GM18505 (cell line): ENCODE measurements around the gene CORO7.

Experiments
- ATAC-seq: cut with Tn5 transposase; IDR thresholded peaks from one replicate; pipeline ENCODE4 v1.9.1; 2021; ENCODE audit not compliant: unreplicated experiment
- POLR2A ChIP-seq: IDR thresholded peaks from 4 replicates; pipeline ENCODE4 v1.6.1; 2011; ENCODE audit warnings: borderline replicate concordance; ENCODE audit not compliant: insufficient read depth, insufficient read length; ENCODE audit errors: extremely low read depth

Gene CORO7

GRCh38 chr16:4416200-4417032 lies at the start of gene CORO7:
TSS of gene CORO7 (minus strand) at chr16:4416596. CDS start at chr16:4416518, 78 bp downstream.
- peak; percentile 77 for TF ChIP-seq POLR2A
- ATAC-seq: peak; percentile 67

GRCh38 chr16:4463522-4464163 lies 47.2 kb upstream of the CORO7 start:
- no peak for TF ChIP-seq POLR2A
- no peak for ATAC-seq

- TF ChIP-seq POLR2A: no peak
- ATAC-seq: no peak
Observed at GRCh38 chr16:4461250-4462085, 45.1 kb upstream of the CORO7 start.

GRCh38 chr16:4460936-4461249 lies 44.5 kb upstream of the CORO7 start:
- ATAC-seq: no peak
- no peak for TF ChIP-seq POLR2A

- no peak for ATAC-seq
- no peak for TF ChIP-seq POLR2A
Observed at GRCh38 chr16:4455951-4456350, 39.6 kb upstream of the CORO7 start.

GRCh38 chr16:4455081-4455480 lies 38.7 kb upstream of the CORO7 start:
- no peak for ATAC-seq
- TF ChIP-seq POLR2A: no peak

- no peak for ATAC-seq
- TF ChIP-seq POLR2A: no peak
Observed at GRCh38 chr16:4454623-4455022, 38.2 kb upstream of the CORO7 start.

- no peak for ATAC-seq
- no peak for TF ChIP-seq POLR2A
Observed at GRCh38 chr16:4452674-4453073, 36.3 kb upstream of the CORO7 start.

- no peak for TF ChIP-seq POLR2A
- no peak for ATAC-seq
Observed at GRCh38 chr16:4450931-4451519, 34.6 kb upstream of the CORO7 start.

- no peak for TF ChIP-seq POLR2A
- no peak for ATAC-seq
Observed at GRCh38 chr16:4450430-4450829, 34.0 kb upstream of the CORO7 start.

GRCh38 chr16:4443986-4444385 lies 27.6 kb upstream of the CORO7 start:
- no peak for TF ChIP-seq POLR2A
- no peak for ATAC-seq

GRCh38 chr16:4443271-4443670 lies 26.9 kb upstream of the CORO7 start:
- no peak for ATAC-seq
- TF ChIP-seq POLR2A: no peak

- TF ChIP-seq POLR2A: no peak
- ATAC-seq: no peak
Observed at GRCh38 chr16:4442371-4442770, 26.0 kb upstream of the CORO7 start.

GRCh38 chr16:4437366-4437765 lies 21.0 kb upstream of the CORO7 start:
- no peak for ATAC-seq
- no peak for TF ChIP-seq POLR2A
